H1 (cell line): ENCODE measurements around the gene IKZF3. TPM values are rescaled to one million over a fixed set of nuclear protein-coding genes. Genes with fewer than 3 reads are reported as not detected.

ENCODE experiments used
- CTCF ChIA-PET: fragments of 300-600 bp; sonication (Branson Sonifier 250); formaldehyde crosslinking; loops from one replicate; lab custom pipeline; 2021; ENCODE audit not compliant: partially characterized antibody; lab: Charles Lee
- POLR2A ChIA-PET: fragments of 300-600 bp; sonication (Branson Sonifier 250); formaldehyde crosslinking; loops from one replicate; lab custom pipeline; 2021; ENCODE audit warnings: inconsistent platforms; ENCODE audit not compliant: partially characterized antibody; lab: Charles Lee
- DNase-seq, 2 experiments: peaks; one replicate each; pipeline versions ENCODE4 v3.0.0 to v3.0.0-alpha.2; 2010 to 2022; ENCODE audit warnings: low spot score in 2 of 2, low read depth in 1 of 2, mixed read lengths in 1 of 2
- FAIRE-seq: peaks from 2 replicates; lab custom pipeline; 2011; peaks lifted over from hg19 to GRCh38; lab: Jason Lieb, UNC
- H2AFZ ChIP-seq: 2 replicates; pipeline ENCODE4 v1.8.1; 2012; ENCODE audit warnings: low read length, inconsistent platforms
- H2AK5ac ChIP-seq: 2 replicates; pipeline ENCODE4 v1.6.1; 2013; ENCODE audit warnings: low read depth, low read length
- H2BK120ac ChIP-seq: replicated peaks from 2 replicates; pipeline ENCODE3; 2013; ENCODE audit warnings: low read depth, low read length, inconsistent platforms
- H2BK12ac ChIP-seq: 2 replicates; pipeline ENCODE4 v1.6.1; 2013; ENCODE audit warnings: low read depth, low read length
- H2BK15ac ChIP-seq: 2 replicates; pipeline ENCODE4 v1.6.1; 2013; ENCODE audit warnings: low read length
- H2BK20ac ChIP-seq: 2 replicates; pipeline ENCODE4 v1.6.1; 2013; ENCODE audit warnings: low read length
- H2BK5ac ChIP-seq: 2 replicates; pipeline ENCODE4 v1.6.1; 2013; ENCODE audit warnings: low read depth, low read length
- H3K14ac ChIP-seq: 2 replicates; pipeline ENCODE4 v1.6.1; 2013; ENCODE audit warnings: inconsistent platforms; ENCODE audit not compliant: insufficient read length
- H3K18ac ChIP-seq: 2 replicates; pipeline ENCODE4 v1.6.1; 2013; ENCODE audit warnings: low read length; ENCODE audit errors: extremely low read depth
- H3K23ac ChIP-seq: 2 replicates; pipeline ENCODE4 v1.6.1; 2013; ENCODE audit warnings: inconsistent platforms; ENCODE audit not compliant: insufficient read length
- H3K23me2 ChIP-seq: 2 replicates; pipeline ENCODE4 v1.6.1; 2013; ENCODE audit warnings: low read depth, low read length
- H3K27ac ChIP-seq: 2 replicates; pipeline ENCODE4 v1.6.1; 2011; ENCODE audit warnings: low read depth, low read length, inconsistent platforms
- H3K27me3 ChIP-seq, 4 experiments: replicated peaks in 1 of 4; 1 replicate in 1 of 4; 2 replicates in 3 of 4; pipeline versions ENCODE4 v1.6.1 to v1.8.1; 2011 to 2013; ENCODE audit warnings: low read length in 3 of 4, mild to moderate bottlenecking in 3 of 4, inconsistent platforms in 2 of 4, mixed read lengths in 2 of 4, moderate library complexity in 1 of 4; ENCODE audit not compliant: control insufficient read depth in 3 of 4, insufficient read depth in 3 of 4; ENCODE audit errors: extremely low read depth in 1 of 4
- H3K36me3 ChIP-seq, 4 experiments: 2 replicates each; pipeline versions ENCODE4 v1.6.1 to v1.8.1; 2011 to 2013; ENCODE audit warnings: mild to moderate bottlenecking in 4 of 4, low read length in 3 of 4, moderate library complexity in 2 of 4, control low read depth in 1 of 4, inconsistent platforms in 1 of 4; ENCODE audit not compliant: insufficient read depth in 4 of 4, control insufficient read depth in 2 of 4
- H3K4ac ChIP-seq: replicated peaks from 2 replicates; pipeline ENCODE3; 2013; ENCODE audit warnings: low read length, low read depth, mixed read lengths, inconsistent platforms; ENCODE audit not compliant: insufficient read length
- H3K4me1 ChIP-seq, 4 experiments: replicated peaks in 1 of 4; 1 replicate in 1 of 4; 2 replicates in 3 of 4; pipeline versions ENCODE4 v1.6.1 to v1.8.1; 2011 to 2013; ENCODE audit warnings: low read length in 3 of 4, inconsistent platforms in 2 of 4, mixed read lengths in 1 of 4; ENCODE audit not compliant: insufficient read depth in 4 of 4, control insufficient read depth in 3 of 4
- H3K4me2 ChIP-seq, 2 experiments: 2 replicates each; pipeline versions ENCODE4 v1.6.1 to v1.8.1; 2011 to 2013; ENCODE audit warnings: low read depth in 2 of 2, low read length in 2 of 2, control low read depth in 1 of 2, inconsistent platforms in 1 of 2, mild to moderate bottlenecking in 1 of 2; ENCODE audit not compliant: insufficient read depth in 1 of 2
- H3K4me3 ChIP-seq, 4 experiments: fragments of 200-600, 300-600 bp in 1 of 4; sonication (generic), shearing (Covaris generic), sonication (Bioruptor Twin) in 1 of 4; 2 replicates each; pipeline versions ENCODE4 v1.5.1 to v1.8.1; 2011 to 2016; ENCODE audit warnings: low read length in 4 of 4, low read depth in 3 of 4, control low read depth in 2 of 4, inconsistent platforms in 2 of 4, mild to moderate bottlenecking in 2 of 4, mixed read lengths in 1 of 4, moderate library complexity in 1 of 4; ENCODE audit not compliant: insufficient read depth in 2 of 4; ENCODE audit errors: extremely low read depth in 1 of 4
- H3K56ac ChIP-seq: replicated peaks from 2 replicates; pipeline ENCODE3; 2013; ENCODE audit warnings: low read depth, mild to moderate bottlenecking, mixed read lengths, low read length, inconsistent platforms; ENCODE audit not compliant: insufficient read length
- H3K79me1 ChIP-seq: 2 replicates; pipeline ENCODE4 v1.6.1; 2013; ENCODE audit warnings: low read depth, low read length, control low read depth
- H3K79me2 ChIP-seq, 2 experiments: 2 replicates each; pipeline versions ENCODE4 v1.6.1 to v1.8.1; 2012 to 2013; ENCODE audit warnings: low read length in 2 of 2, mild to moderate bottlenecking in 2 of 2, inconsistent platforms in 1 of 2; ENCODE audit not compliant: insufficient read depth in 2 of 2, control insufficient read depth in 1 of 2
- H3K9ac ChIP-seq, 4 experiments: replicated peaks in 1 of 4; 1 replicate in 1 of 4; 2 replicates in 3 of 4; pipeline versions ENCODE4 v1.6.1 to v1.8.1; 2011 to 2013; ENCODE audit warnings: low read depth in 3 of 4, low read length in 3 of 4, control low read depth in 2 of 4, mild to moderate bottlenecking in 2 of 4, moderate library complexity in 2 of 4, inconsistent platforms in 1 of 4; ENCODE audit errors: extremely low read depth in 1 of 4
- H3K9me3 ChIP-seq, 2 experiments: 2 replicates each; pipeline versions ENCODE4 v1.6.1 to v1.8.1; 2012 to 2013; ENCODE audit warnings: mild to moderate bottlenecking in 2 of 2, moderate library complexity in 2 of 2, control low read depth in 1 of 2, inconsistent platforms in 1 of 2, low read depth in 1 of 2, low read length in 1 of 2, mixed read lengths in 1 of 2; ENCODE audit not compliant: insufficient read depth in 2 of 2
- H4K20me1 ChIP-seq, 2 experiments: replicated peaks in 1 of 2; 2 replicates each; pipeline versions ENCODE3 to v1.8.1; 2011 to 2013; ENCODE audit warnings: inconsistent platforms in 2 of 2, low read length in 2 of 2, mild to moderate bottlenecking in 1 of 2; ENCODE audit not compliant: insufficient read depth in 2 of 2, control insufficient read depth in 1 of 2
- H4K5ac ChIP-seq: 2 replicates; pipeline ENCODE4 v1.6.1; 2013; ENCODE audit warnings: low read length, low read depth, mixed read lengths, inconsistent platforms; ENCODE audit not compliant: insufficient read length
- H4K8ac ChIP-seq: 2 replicates; pipeline ENCODE4 v1.8.0; 2013; ENCODE audit warnings: mild to moderate bottlenecking, moderate library complexity, low read length, inconsistent platforms; ENCODE audit not compliant: insufficient read depth; ENCODE audit errors: extremely low read depth
- H4K91ac ChIP-seq: replicated peaks from 2 replicates; pipeline ENCODE3; 2013; ENCODE audit warnings: low read length, mixed read lengths, inconsistent platforms; ENCODE audit not compliant: insufficient read length
- EZH2 ChIP-seq: fragments of 200-600 bp; sonication (generic); IDR thresholded peaks from 2 replicates; pipeline ENCODE4 v1.7.1; 2012; ENCODE audit warnings: low read depth, mild to moderate bottlenecking, moderate library complexity, low read length, inconsistent platforms; ENCODE audit not compliant: severe bottlenecking
- JUND ChIP-seq: IDR thresholded peaks from 2 replicates; pipeline ENCODE4 v1.6.1; 2011; ENCODE audit warnings: mild to moderate bottlenecking, improper control_type of control experiment, low read length
- polyA plus RNA-seq, 7 experiments: library from polyadenylated mRNA; depleted of rRNA in 3 of 7; stranded (reverse) in 5 of 7; unstranded in 2 of 7; fragments of >200 nt in 5 of 7; fragments of 200-250 nt in 2 of 7; gene quantifications; 1 replicate in 5 of 7; 2 replicates in 1 of 7; 4 replicates in 1 of 7; pipeline versions ENCODE4 v1.2.1 to v1.2.3, GENCODE V29; 2011 to 2013; ENCODE audit warnings: missing spikeins in 2 of 7, mixed read lengths in 2 of 7
- total RNA-seq: library from RNA; stranded (reverse); fragmentation: NEBNext Ultra II Directional; extraction: Animal tissue kit (Norgen Biotek cat#: 25700); gene quantifications from 2 replicates; pipeline ENCODE4 v1.2.1, GENCODE V29; 2021

Gene IKZF3
- total and polyA plus RNA-seq, 2 of the 8 experiments (the other 6 are each of a cell fraction or from before 2014, with no cell fraction given) = 0.23 to 0.56 TPM

- H3K27me3 ChIP-seq = no peaks in the 10 kb centered on the region
- no peak overlapping the region for H3K4me2 ChIP-seq
- H3K4ac ChIP-seq = no peak overlapping the region
- H2AFZ ChIP-seq = no peak overlapping the region
- H3K23me2 ChIP-seq = no peaks in the 10 kb centered on the region; the same call in 1 of the 2 replicates
- H3K4me3 ChIP-seq = no peak overlapping the region
- no peak for FAIRE-seq
- H4K91ac ChIP-seq = no peak overlapping the region
- H4K8ac ChIP-seq = no peak overlapping the region
- H3K56ac ChIP-seq = no peak overlapping the region
- no peak for DNase-seq
- POLR2A ChIA-PET = no interaction called here
- H2BK20ac ChIP-seq = no peak overlapping the region
- no peak overlapping the region for H2BK15ac ChIP-seq
- TF ChIP-seq JUND = no peak
- TF ChIP-seq EZH2 = no peak
- H2AK5ac ChIP-seq = no peak overlapping the region
- no peak overlapping the region for H2BK120ac ChIP-seq
- no peaks in the 10 kb centered on the region for H3K79me2 ChIP-seq
- no peak overlapping the region for H3K9ac ChIP-seq
- no peaks in the 10 kb centered on the region for H4K20me1 ChIP-seq
- CTCF ChIA-PET = interaction anchor here (1.8 to 2.0 kb wide), 2 partner anchors 26 to 32 kb away, joined by 6 read pairs; no protein-coding TSS in a partner anchor
- no peak overlapping the region for H3K14ac ChIP-seq
- H3K4me1 ChIP-seq = no peaks in the 10 kb centered on the region
- H3K18ac ChIP-seq = no peak overlapping the region
- H4K5ac ChIP-seq = no peak overlapping the region
- no peaks in the 10 kb centered on the region for H3K36me3 ChIP-seq
- no peak overlapping the region for H3K27ac ChIP-seq
- H3K23ac ChIP-seq = no peak overlapping the region
- no peak overlapping the region for H2BK5ac ChIP-seq
- no peak overlapping the region for H2BK12ac ChIP-seq
- no peaks in the 10 kb centered on the region for H3K9me3 ChIP-seq
- no peaks in the 10 kb centered on the region for H3K79me1 ChIP-seq
Observed at GRCh38 chr17:39787041-39787440, 77.1 kb downstream of the IKZF3 start.
